WTC11 (cell line): Measurements from ENCODE around the gene DNM3. TPM values are rescaled to one million over a fixed set of nuclear protein-coding genes. Genes with fewer than 3 reads are reported as not detected.

Experiments used
- ATAC-seq: fragments of 200-7000 bp; cut with Tn5 transposase; 2 replicates; pipeline ENCODE4 v1.10.0; 2021; ENCODE audit warnings: mild to moderate bottlenecking, moderate library complexity
- CTCF ChIA-PET: fragments of 300-600 bp; sonication (Branson Sonifier 250); formaldehyde crosslinking; loops from one replicate; lab custom pipeline; 2021; ENCODE audit warnings: antibody characterized with exemption; lab: Charles Lee
- POLR2A ChIA-PET: fragments of 350-600 bp; sonication (Branson Sonifier 250); formaldehyde crosslinking; loops from one replicate; lab custom pipeline; 2021; ENCODE audit warnings: antibody characterized with exemption; lab: Charles Lee
- DNase-seq: peaks from one replicate; pipeline ENCODE4 v3.0.0; 2021; ENCODE audit warnings: low spot score
- H3K27ac Mint-ChIP-seq: 2 replicates; pipeline ENCODE4 v1.8.0; 2021; ENCODE audit warnings: mixed read lengths
- H3K27me3 Mint-ChIP-seq: 2 replicates; pipeline ENCODE4 v1.8.0; 2021; ENCODE audit warnings: low read depth, mild to moderate bottlenecking, moderate library complexity, mixed read lengths
- H3K36me3 Mint-ChIP-seq: 2 replicates; pipeline ENCODE4 v1.8.0; 2021; ENCODE audit warnings: mixed read lengths
- H3K4me1 Mint-ChIP-seq: 2 replicates; pipeline ENCODE4 v1.8.0; 2022; ENCODE audit warnings: mixed read lengths
- H3K4me3 Mint-ChIP-seq: 2 replicates; pipeline ENCODE4 v1.8.0; 2021; ENCODE audit warnings: mild to moderate bottlenecking, moderate library complexity, mixed read lengths
- H3K9me3 Mint-ChIP-seq: 2 replicates; pipeline ENCODE4 v1.8.0; 2021; ENCODE audit warnings: mixed read lengths
- AFF4 ChIP-seq: sonication (generic); formaldehyde crosslinking; IDR thresholded peaks from 2 replicates; pipeline ENCODE4 v1.8.1; 2023; ENCODE audit warnings: mild to moderate bottlenecking, missing genetic modification reagents, borderline replicate concordance
- ATF2 ChIP-seq: sonication (generic); formaldehyde crosslinking; IDR thresholded peaks from 2 replicates; pipeline ENCODE4 v1.8.1; 2022; ENCODE audit warnings: low read depth, missing genetic modification reagents, borderline replicate concordance
- CREM ChIP-seq: sonication (generic); formaldehyde crosslinking; IDR thresholded peaks from 2 replicates; pipeline ENCODE4 v1.8.1; 2022; ENCODE audit warnings: mild to moderate bottlenecking, missing genetic modification reagents, moderate library complexity
- FOXP4 ChIP-seq: sonication (generic); formaldehyde crosslinking; IDR thresholded peaks from 2 replicates; pipeline ENCODE4 v1.8.0; 2022; ENCODE audit warnings: mild to moderate bottlenecking, missing genetic modification reagents
- JAZF1 ChIP-seq: fragments of 250-450 bp; sonication (Bioruptor Pico); IDR thresholded peaks from 2 replicates; pipeline ENCODE4 v1.9.0; 2021; ENCODE audit warnings: moderate library complexity, mild to moderate bottlenecking, inconsistent platforms
- MYBL2 ChIP-seq: sonication (generic); formaldehyde crosslinking; IDR thresholded peaks from 2 replicates; pipeline ENCODE4 v1.8.1; 2023; ENCODE audit warnings: mild to moderate bottlenecking, moderate library complexity, missing genetic modification reagents
- NFATC4 ChIP-seq: fragments of 250-450 bp; sonication (Bioruptor Pico); IDR thresholded peaks from 2 replicates; pipeline ENCODE4 v1.9.0; 2021; ENCODE audit warnings: mild to moderate bottlenecking
- NFE2L1 ChIP-seq: sonication (generic); formaldehyde crosslinking; IDR thresholded peaks from 2 replicates; pipeline ENCODE4 v1.8.1; 2023; ENCODE audit warnings: missing genetic modification reagents
- OVOL2 ChIP-seq: fragments of 250-450 bp; sonication (Bioruptor Pico); IDR thresholded peaks from 2 replicates; pipeline ENCODE4 v1.9.0; 2021; ENCODE audit warnings: mild to moderate bottlenecking, borderline replicate concordance
- SMAD3 ChIP-seq: sonication (generic); formaldehyde crosslinking; IDR thresholded peaks from 2 replicates; pipeline ENCODE4 v1.8.0; 2022; ENCODE audit warnings: missing genetic modification reagents, mild to moderate bottlenecking, borderline replicate concordance
- SP1 ChIP-seq: sonication (generic); formaldehyde crosslinking; conservative IDR thresholded peaks from 2 replicates; pipeline ENCODE4 v1.8.1; 2022; ENCODE audit warnings: missing genetic modification reagents
- ZNF281 ChIP-seq: sonication (generic); formaldehyde crosslinking; IDR thresholded peaks from 2 replicates; pipeline ENCODE4 v1.8.0; 2023; ENCODE audit warnings: mild to moderate bottlenecking, missing genetic modification reagents
- ZNF317 ChIP-seq: sonication (generic); formaldehyde crosslinking; IDR thresholded peaks from 2 replicates; pipeline ENCODE4 v1.8.1; 2023; ENCODE audit warnings: low read depth, mild to moderate bottlenecking, moderate library complexity, missing genetic modification reagents, borderline replicate concordance
- ZNF396 ChIP-seq: fragments of 250-450 bp; sonication (Bioruptor Pico); IDR thresholded peaks from 2 replicates; pipeline ENCODE4 v1.8.0; 2021; ENCODE audit warnings: mild to moderate bottlenecking, moderate library complexity, borderline replicate concordance
- ZNF512 ChIP-seq: sonication (generic); formaldehyde crosslinking; IDR thresholded peaks from 2 replicates; pipeline ENCODE4 v1.8.1; 2022; ENCODE audit warnings: missing genetic modification reagents, borderline replicate concordance
- total RNA-seq: library from RNA; stranded (reverse); gene quantifications from 3 replicates; pipeline ENCODE4 v1.2.3, GENCODE V29; 2021
- TF ChIP-seq, protein P1 (sequence below): fragments of 250-450 bp; sonication (Bioruptor Pico); IDR thresholded peaks from 2 replicates; pipeline ENCODE4 v1.8.0; 2021; ENCODE audit warnings: mild to moderate bottlenecking
- TF ChIP-seq, protein P2 (sequence below): sonication (generic); formaldehyde crosslinking; IDR thresholded peaks from 2 replicates; pipeline ENCODE4 v1.8.1; 2022; ENCODE audit warnings: mild to moderate bottlenecking, moderate library complexity, missing genetic modification reagents

DNM3 gene
- total RNA-seq, 1 experiment from 2014 or later = 1.9 TPM

- TF ChIP-seq ATF2 (CRISPR knock-in tag) (no peak), FOXP4 (CRISPR knock-in tag) (no peak), CREM (CRISPR knock-in tag) (no peak), OVOL2 (no peak), JAZF1 (CRISPR knock-in tag) (no peak), AFF4 (CRISPR knock-in tag) (no peak)
Observed at GRCh38 chr1:171819946-171820345, 21.4 kb upstream of the DNM3 start (continued).

DNA sequence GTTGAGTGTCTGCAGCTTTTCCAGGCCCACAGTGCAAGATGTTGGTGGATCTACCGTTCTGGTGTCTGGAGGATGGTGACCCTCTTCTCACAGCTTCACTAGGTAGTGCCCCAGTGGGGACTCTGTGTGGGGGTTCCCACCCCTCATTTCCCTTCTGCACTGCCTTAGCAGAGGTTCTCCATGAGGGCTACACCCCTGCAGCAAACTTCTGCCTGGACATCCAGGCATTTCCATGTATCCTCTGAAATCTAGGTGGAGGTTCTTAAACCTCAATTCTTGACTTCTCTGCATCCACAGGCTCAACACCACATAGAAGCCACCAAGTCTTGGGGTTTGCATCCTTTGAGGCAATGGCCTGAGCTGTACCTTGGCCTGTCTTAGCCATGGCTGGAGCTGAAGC, 14.3 kb upstream of the DNM3 start:
- ChIA-PET CTCF (no interaction called here), POLR2A (no interaction called here)
- no peak for TF ChIP-seq AFF4 (CRISPR knock-in tag)
- no peak for TF ChIP-seq NFE2L1
- TF ChIP-seq ZNF317 (CRISPR knock-in tag) = no peak
- TF ChIP-seq, protein P1, sequence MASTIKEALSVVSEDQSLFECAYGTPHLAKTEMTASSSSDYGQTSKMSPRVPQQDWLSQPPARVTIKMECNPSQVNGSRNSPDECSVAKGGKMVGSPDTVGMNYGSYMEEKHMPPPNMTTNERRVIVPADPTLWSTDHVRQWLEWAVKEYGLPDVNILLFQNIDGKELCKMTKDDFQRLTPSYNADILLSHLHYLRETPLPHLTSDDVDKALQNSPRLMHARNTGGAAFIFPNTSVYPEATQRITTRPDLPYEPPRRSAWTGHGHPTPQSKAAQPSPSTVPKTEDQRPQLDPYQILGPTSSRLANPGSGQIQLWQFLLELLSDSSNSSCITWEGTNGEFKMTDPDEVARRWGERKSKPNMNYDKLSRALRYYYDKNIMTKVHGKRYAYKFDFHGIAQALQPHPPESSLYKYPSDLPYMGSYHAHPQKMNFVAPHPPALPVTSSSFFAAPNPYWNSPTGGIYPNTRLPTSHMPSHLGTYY (CRISPR knock-in tag) = no peak
- TF ChIP-seq ZNF512 = no peak
- TF ChIP-seq, protein P2, sequence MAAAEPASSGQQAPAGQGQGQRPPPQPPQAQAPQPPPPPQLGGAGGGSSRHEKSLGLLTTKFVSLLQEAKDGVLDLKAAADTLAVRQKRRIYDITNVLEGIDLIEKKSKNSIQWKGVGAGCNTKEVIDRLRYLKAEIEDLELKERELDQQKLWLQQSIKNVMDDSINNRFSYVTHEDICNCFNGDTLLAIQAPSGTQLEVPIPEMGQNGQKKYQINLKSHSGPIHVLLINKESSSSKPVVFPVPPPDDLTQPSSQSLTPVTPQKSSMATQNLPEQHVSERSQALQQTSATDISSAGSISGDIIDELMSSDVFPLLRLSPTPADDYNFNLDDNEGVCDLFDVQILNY (CRISPR knock-in tag) = no peak
- no peak for TF ChIP-seq SP1 (CRISPR knock-in tag)
- TF ChIP-seq MYBL2 (CRISPR knock-in tag) = no peak
- no peak for TF ChIP-seq SMAD3 (CRISPR knock-in tag)
- no peak for TF ChIP-seq ZNF396 (CRISPR knock-in tag)
- no peak for TF ChIP-seq ZNF281
- TF ChIP-seq NFATC4 (CRISPR knock-in tag) = no peak
- H3K9me3 Mint-ChIP-seq = peaks cover 46% of the 10 kb centered on the region
- no peaks in the 10 kb centered on the region for H3K4me1 Mint-ChIP-seq
- DNase-seq (no peak), ATAC-seq (no peak)
- no peak overlapping the region for H3K4me3 Mint-ChIP-seq
- no peaks in the 10 kb centered on the region for H3K27me3 Mint-ChIP-seq
- peaks cover 35% of the 10 kb centered on the region for H3K36me3 Mint-ChIP-seq
- H3K27ac Mint-ChIP-seq = no peak overlapping the region
